IPS-18a (cell line): ENCODE data around the gene KLK10.

ENCODE experiments used
- H3K27ac ChIP-seq: one replicate; pipeline ENCODE4 v1.5.1; 2013; ENCODE audit warnings: low read length
- H3K27me3 ChIP-seq: one replicate; pipeline ENCODE4 v1.6.1; 2013; ENCODE audit warnings: mild to moderate bottlenecking, low read length; ENCODE audit not compliant: control insufficient read depth, insufficient read depth
- H3K36me3 ChIP-seq: one replicate; pipeline ENCODE4 v1.6.1; 2013; ENCODE audit warnings: low read depth, low read length; ENCODE audit not compliant: control insufficient read depth
- H3K4me1 ChIP-seq: one replicate; pipeline ENCODE4 v1.6.1; 2013; ENCODE audit warnings: low read depth, low read length; ENCODE audit not compliant: control insufficient read depth
- H3K4me3 ChIP-seq: one replicate; pipeline ENCODE4 v1.5.1; 2013; ENCODE audit warnings: low read length
- H3K9ac ChIP-seq: one replicate; pipeline ENCODE4 v1.6.1; 2013; ENCODE audit warnings: mild to moderate bottlenecking, low read length, moderate library complexity
- H3K9me3 ChIP-seq: one replicate; pipeline ENCODE4 v1.6.1; 2013; ENCODE audit warnings: low read depth, low read length; ENCODE audit not compliant: control insufficient read depth

KLK10 gene

GRCh38 chr19:51012661-51013190 lies 6.8 kb downstream of the KLK10 start:
- no peaks in the 10 kb centered on the region for H3K4me1 ChIP-seq
- H3K36me3 ChIP-seq: no peaks in the 10 kb centered on the region
- H3K9ac ChIP-seq: no peak overlapping the region
- H3K9me3 ChIP-seq: no peaks in the 10 kb centered on the region
- no peak overlapping the region for H3K4me3 ChIP-seq
- peaks cover 12% of the 10 kb centered on the region for H3K27me3 ChIP-seq
- H3K27ac ChIP-seq: no peak overlapping the region

GRCh38 chr19:51010066-51010795 lies 9.3 kb downstream of the KLK10 start:
- no peaks in the 10 kb centered on the region for H3K27me3 ChIP-seq
- H3K4me3 ChIP-seq: no peak overlapping the region
- no peak overlapping the region for H3K9ac ChIP-seq
- H3K4me1 ChIP-seq: no peaks in the 10 kb centered on the region
- H3K9me3 ChIP-seq: no peaks in the 10 kb centered on the region
- no peaks in the 10 kb centered on the region for H3K36me3 ChIP-seq
- no peak overlapping the region for H3K27ac ChIP-seq

GRCh38 chr19:51009061-51009891 lies 10.2 kb downstream of the KLK10 start:
- Histone ChIP-seq H3K4me1 (no peaks in the 10 kb centered on the region), H3K9me3 (no peaks in the 10 kb centered on the region), H3K36me3 (no peaks in the 10 kb centered on the region), H3K27ac (no peak overlapping the region), H3K9ac (no peak overlapping the region), H3K27me3 (no peaks in the 10 kb centered on the region), H3K4me3 (no peak overlapping the region)

- Histone ChIP-seq H3K4me3 (no peak overlapping the region), H3K36me3 (no peaks in the 10 kb centered on the region), H3K27me3 (no peaks in the 10 kb centered on the region), H3K27ac (no peak overlapping the region), H3K4me1 (no peaks in the 10 kb centered on the region), H3K9me3 (no peaks in the 10 kb centered on the region), H3K9ac (no peak overlapping the region)
These were observed 12.0 kb downstream of the KLK10 start for GRCh38 chr19:51007488-51007887.

- Histone ChIP-seq H3K9ac (no peak overlapping the region), H3K27me3 (no peaks in the 10 kb centered on the region), H3K9me3 (no peaks in the 10 kb centered on the region), H3K4me3 (no peak overlapping the region), H3K27ac (no peak overlapping the region), H3K4me1 (no peaks in the 10 kb centered on the region), H3K36me3 (no peaks in the 10 kb centered on the region)
These were observed 13.1 kb downstream of the KLK10 start for GRCh38 chr19:51006406-51006805.

- Histone ChIP-seq H3K36me3 (no peaks in the 10 kb centered on the region), H3K9me3 (no peaks in the 10 kb centered on the region), H3K27ac (no peak overlapping the region), H3K4me3 (no peak overlapping the region), H3K27me3 (no peaks in the 10 kb centered on the region), H3K4me1 (no peaks in the 10 kb centered on the region), H3K9ac (no peak overlapping the region)
These were observed 14.3 kb downstream of the KLK10 start for GRCh38 chr19:51005248-51005647.

GRCh38 chr19:51003316-51003715 lies 16.2 kb downstream of the KLK10 start:
- no peak overlapping the region for H3K4me3 ChIP-seq
- no peak overlapping the region for H3K27ac ChIP-seq
- H3K4me1 ChIP-seq: no peaks in the 10 kb centered on the region
- H3K27me3 ChIP-seq: no peaks in the 10 kb centered on the region
- H3K36me3 ChIP-seq: no peaks in the 10 kb centered on the region
- no peaks in the 10 kb centered on the region for H3K9me3 ChIP-seq
- H3K9ac ChIP-seq: no peak overlapping the region

- Histone ChIP-seq H3K4me1 (no peaks in the 10 kb centered on the region), H3K27me3 (no peaks in the 10 kb centered on the region), H3K9ac (no peak overlapping the region), H3K27ac (no peak overlapping the region), H3K36me3 (no peaks in the 10 kb centered on the region), H3K9me3 (no peaks in the 10 kb centered on the region), H3K4me3 (no peak overlapping the region)
These were observed 16.8 kb downstream of the KLK10 start for GRCh38 chr19:51002542-51003311.

- H3K9ac ChIP-seq: no peak overlapping the region
- H3K4me3 ChIP-seq: no peak overlapping the region
- H3K27ac ChIP-seq: no peak overlapping the region
These were observed 17.4 kb downstream of the KLK10 start for GRCh38 chr19:51002089-51002532.

GRCh38 chr19:51001515-51001914 lies 18.0 kb downstream of the KLK10 start, which contains the start of gene KLK8:
KLK8 (minus strand) TSS chr19:51001604; CDS start chr19:51001167, 437 bp downstream.
- Histone ChIP-seq H3K36me3 (no peaks in the 10 kb centered on the region), H3K4me3 (no peak within 1 kb of the TSS), H3K27ac (no peak within 1 kb of the TSS), H3K27me3 (no peaks in the 10 kb centered on the region), H3K4me1 (no peaks in the 10 kb centered on the region), H3K9me3 (no peaks in the 10 kb centered on the region), H3K9ac (no peak within 1 kb of the TSS)

More at GRCh38 chr19:51002089-51002532, 17.4 kb downstream of the KLK10 start:
- Histone ChIP-seq H3K9me3 (no peaks in the 10 kb centered on the region), H3K27me3 (no peaks in the 10 kb centered on the region), H3K36me3 (no peaks in the 10 kb centered on the region), H3K4me1 (no peaks in the 10 kb centered on the region)

GRCh38 chr19:51000981-51001380 lies 18.5 kb downstream of the KLK10 start:
- Histone ChIP-seq H3K9ac (no peak overlapping the region), H3K9me3 (no peaks in the 10 kb centered on the region), H3K4me3 (no peak overlapping the region), H3K27me3 (no peaks in the 10 kb centered on the region), H3K27ac (no peak overlapping the region), H3K36me3 (no peaks in the 10 kb centered on the region), H3K4me1 (no peaks in the 10 kb centered on the region)
